Dermis microvascular lymphatic vessel endothelial cell (primary cell): ENCODE measurements around the gene LRBA. TPM values are rescaled to one million over a fixed set of nuclear protein-coding genes. Genes with fewer than 3 reads are reported as not detected.
"Not testable (repeated sequence)": the region's sequence is repeated elsewhere in the genome, so short reads cannot be mapped to it uniquely, and the experiment has no call there.

ENCODE experiments used
- DNase-seq, 2 donors: peaks; one replicate each; pipeline versions ENCODE4 v3.0.0 to v3.0.0-alpha.2; 2010; ENCODE audit warnings: low read depth in 2 of 2
- total RNA-seq: library from RNA; depleted of rRNA; stranded (reverse); fragments of >200 nt; gene quantifications from 2 replicates; pipeline ENCODE4 v1.2.1, GENCODE V29; 2014

The LRBA gene
- total RNA-seq, 1 donor from 2014 or later: 53.9 TPM

DNA sequence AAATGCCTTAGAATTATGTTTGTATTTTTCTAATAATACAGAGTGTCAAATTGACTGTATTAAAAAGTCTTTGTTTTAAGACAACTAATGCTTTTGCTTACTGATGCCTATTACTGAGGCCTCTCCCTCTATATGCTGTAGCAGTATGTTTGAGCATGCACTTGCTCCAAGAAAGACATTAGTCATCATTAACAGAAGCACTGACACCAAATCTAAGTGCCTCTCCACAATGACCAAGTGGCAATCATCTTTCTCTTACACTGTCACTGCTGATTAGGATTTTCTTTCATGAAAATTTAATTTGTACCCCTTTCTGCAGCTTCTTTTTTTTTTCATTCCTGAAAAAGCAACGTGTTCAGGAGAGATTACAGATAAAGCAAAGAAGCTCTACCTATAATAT lies 444.2 kb downstream of the LRBA start:
- no peak for DNase-seq

GRCh38 chr4:150569998-150570535 lies 445.0 kb downstream of the LRBA start:
- DNase-seq: no peak

- DNase-seq: no peak
These were observed 445.6 kb downstream of the LRBA start for GRCh38 chr4:150569384-150569987.

GRCh38 chr4:150567070-150567469 lies 448.0 kb downstream of the LRBA start:
- no peak for DNase-seq

DNA sequence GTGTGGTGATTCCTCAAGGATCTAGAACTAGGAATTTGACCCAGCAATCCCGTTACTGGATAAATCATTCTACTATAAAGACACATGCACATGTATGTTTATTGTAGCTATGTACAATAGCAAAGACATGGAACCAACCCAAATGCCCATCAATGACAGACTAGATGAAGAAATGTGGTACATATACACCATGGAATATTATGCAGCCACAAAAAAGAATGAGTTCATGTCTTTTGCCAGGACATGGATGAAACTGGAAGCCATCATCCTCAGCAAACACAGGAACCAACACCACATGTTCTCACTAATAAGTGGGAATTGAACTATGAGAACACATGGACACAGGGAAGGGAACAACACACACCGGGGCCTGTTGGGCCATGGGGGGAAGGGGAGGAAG lies 450.1 kb downstream of the LRBA start:
- not testable (repeated sequence) for DNase-seq

GRCh38 chr4:150562751-150563150 lies 452.3 kb downstream of the LRBA start:
- no peak for DNase-seq

DNA sequence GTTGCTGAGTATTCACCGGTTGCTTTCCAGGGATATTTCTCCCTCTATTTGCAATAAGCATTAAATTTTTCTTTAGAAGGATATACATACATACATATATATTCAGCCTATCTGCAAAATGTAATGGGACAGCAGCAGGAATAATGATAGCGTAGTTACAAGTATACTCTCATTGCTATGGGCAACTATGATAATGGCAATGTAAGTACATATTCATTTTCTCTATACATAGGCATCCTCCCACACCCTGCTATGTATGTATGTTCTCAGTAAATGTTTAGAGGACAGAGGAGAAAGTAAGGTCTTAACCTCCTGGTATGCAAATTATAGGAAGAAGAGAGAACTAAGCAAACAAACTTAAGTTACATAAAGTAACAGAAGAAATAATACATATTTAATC lies 452.8 kb downstream of the LRBA start:
- no peak for DNase-seq

GRCh38 chr4:150561143-150561737 lies 453.8 kb downstream of the LRBA start:
- no peak for DNase-seq

DNA sequence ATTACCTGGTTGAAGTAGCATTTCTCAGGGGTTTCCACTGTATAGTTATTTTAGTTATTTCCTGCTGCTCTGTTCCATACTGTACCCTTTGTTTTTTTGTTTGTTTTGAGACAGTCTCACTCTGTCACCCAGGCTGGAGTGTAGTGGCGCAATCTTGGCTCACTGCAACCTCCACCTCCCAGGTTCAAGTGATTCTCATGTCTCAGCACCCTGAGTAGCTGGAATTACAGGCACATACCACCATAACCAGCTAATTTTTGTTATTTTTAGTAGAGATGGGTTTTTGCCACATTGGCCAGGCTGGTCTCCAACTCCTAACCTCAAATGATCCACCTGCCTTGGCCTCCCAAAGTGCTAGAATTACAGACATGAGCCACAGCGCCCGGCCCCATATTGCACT lies 457.3 kb downstream of the LRBA start:
- DNase-seq: not testable (repeated sequence)

DNA sequence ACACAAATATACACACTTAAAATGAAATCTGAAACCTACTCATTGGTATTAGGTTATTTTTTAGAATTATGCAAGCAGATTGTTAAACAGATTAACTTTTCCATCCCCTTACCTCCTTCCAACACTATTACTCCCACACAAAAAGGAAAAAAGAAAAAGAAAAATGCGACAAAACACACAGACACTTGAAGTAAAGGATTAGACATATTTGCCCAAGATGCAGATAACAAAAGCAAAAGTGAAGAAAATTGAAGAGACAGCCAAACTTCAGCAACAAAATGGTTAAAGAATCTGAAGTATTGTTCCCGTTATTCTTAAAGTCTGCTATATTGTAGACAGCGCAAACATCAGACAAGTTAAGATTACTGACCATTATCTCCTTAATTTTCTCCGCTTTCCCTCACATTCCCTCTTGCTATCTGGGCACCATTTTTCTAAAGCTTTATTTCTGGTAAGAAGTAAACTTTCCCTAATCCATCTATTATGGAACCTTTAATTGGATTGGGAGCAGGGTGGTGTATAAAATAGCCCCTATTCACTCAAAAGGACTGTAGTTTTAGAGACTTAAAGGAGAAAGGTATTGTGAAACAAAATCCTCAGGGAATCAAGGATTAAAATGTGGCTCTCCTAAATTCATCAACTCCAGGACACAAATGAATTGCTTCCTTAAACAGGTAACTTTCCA lies 467.8 kb downstream of the LRBA start:
- DNase-seq: no peak

- no peak for DNase-seq
These were observed 468.8 kb downstream of the LRBA start for GRCh38 chr4:150546286-150546685.

DNA sequence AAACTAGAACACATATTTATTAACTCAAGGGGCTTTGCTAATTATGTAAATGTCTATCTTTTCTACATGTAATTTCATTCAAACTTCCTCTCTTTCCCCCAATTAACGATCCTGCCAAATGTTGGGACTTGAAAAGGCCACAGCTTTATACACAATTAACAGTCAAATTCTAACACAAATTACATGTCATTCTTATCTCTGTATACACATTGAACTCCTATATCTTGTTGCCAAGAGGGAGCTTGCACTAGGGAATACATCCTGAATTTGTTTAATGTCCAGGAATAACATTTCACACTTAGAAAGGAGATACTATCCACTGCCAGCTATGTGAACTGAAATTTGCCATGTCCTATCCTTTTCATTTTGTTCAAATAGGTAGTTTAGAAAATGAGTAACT lies 472.0 kb downstream of the LRBA start:
- peak in 1 of 2 donors; percentile 2 for DNase-seq

GRCh38 chr4:150541681-150542080 lies 473.4 kb downstream of the LRBA start:
- DNase-seq: no peak

GRCh38 chr4:150540959-150541360 lies 474.1 kb downstream of the LRBA start:
- no peak for DNase-seq

DNA sequence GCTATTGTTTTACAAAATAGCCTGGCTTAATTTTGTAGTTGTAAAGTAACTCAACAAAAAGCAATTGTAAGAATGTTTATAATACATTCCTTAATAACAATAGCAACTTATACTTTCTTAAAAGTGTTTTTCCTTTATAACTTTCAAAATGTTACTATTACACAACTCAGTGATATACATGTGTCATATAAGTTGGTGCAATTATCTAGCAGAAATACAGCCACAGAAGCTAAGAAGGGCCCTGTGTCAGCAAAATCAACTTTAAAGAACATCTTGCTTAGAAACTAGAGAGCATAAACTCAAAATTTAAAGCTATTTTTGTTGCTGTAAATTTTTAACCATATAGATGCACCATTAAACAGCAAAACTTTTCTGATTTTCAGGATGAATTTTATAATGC lies 474.5 kb downstream of the LRBA start:
- DNase-seq: no peak

DNA sequence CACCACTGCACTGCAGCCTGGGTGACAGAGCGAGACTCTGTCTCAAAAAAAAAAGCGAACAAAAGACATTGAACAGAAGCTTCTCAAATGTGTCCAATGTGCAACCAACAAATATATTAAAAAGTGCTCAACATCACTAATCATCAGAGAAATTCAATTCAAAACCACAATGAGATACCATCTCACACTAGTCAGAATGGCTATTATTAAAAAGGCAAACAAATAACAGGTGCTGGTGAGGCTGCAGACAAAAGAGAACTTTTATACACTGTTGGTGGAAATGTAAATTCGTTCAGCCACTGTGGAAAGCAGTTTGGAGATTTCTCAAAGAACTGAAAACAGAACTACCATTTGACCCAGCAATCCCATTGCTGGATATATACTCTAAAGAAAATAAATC lies 477.2 kb downstream of the LRBA start:
- DNase-seq: not testable (repeated sequence)

DNA sequence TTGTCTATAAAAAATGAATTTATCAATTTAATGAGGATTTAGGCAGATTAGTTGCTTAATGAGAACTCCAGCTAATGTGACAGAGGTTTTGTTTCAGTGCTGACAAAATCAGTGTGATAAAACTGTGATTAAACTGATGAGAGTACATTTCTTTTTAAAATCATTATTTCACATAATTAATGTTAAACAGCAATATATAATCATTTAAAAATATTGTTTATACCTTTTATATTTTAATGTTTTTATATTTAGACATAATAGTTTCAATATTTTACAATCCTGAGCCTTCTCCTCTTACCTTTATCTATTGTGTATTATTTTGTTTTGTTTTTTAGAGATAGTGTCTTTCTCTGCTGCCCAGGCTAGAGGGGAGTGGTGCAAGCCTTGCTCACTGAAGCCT lies 480.3 kb downstream of the LRBA start:
- no peak for DNase-seq

- DNase-seq: no peak
These were observed 481.4 kb downstream of the LRBA start for GRCh38 chr4:150533673-150534072.

GRCh38 chr4:150525321-150525868 lies 489.7 kb downstream of the LRBA start:
- DNase-seq: no peak

- DNase-seq: peak in 1 of 2 donors; percentile 76
These were observed 496.5 kb downstream of the LRBA start for GRCh38 chr4:150518559-150518958.

DNA sequence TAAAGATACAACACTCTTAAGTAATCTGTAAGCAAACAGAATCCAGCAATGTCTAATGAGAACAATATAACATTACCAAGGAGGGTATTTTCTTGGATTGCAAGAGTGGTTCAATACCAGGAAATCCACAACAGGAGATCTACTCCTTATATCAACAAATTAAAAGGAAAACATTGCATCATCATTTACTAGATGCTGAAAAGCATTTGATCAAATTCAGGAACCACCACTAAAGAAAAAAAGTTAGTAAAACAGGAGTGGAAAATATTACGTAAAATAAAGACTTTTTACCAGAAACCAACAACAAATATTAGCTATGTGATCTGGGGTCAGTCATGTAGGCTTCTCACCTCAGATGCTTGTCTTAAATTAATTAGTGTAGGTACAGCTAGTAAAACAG lies 499.9 kb downstream of the LRBA start:
- DNase-seq: peak; percentile 9 to 76

DNA sequence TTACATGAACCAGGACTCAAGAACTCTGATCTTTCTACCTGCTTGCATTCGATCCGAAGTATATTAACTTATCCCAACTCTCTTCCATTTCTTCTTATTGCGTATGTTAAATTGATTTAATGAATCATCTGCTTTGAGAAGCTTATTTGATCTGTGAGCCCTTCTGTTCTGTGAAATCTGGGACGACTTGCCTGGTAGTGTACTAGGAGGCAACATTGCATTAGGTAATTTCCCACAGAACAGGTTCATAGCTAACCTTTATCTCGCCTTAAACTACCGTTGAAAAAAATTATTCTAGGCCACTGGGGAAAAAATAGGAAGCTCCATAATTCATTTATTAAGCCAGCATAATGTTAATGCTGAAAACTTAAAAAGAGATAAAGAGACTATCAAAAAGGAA lies 500.4 kb downstream of the LRBA start:
- DNase-seq: peak in 1 of 2 donors; percentile 19
